ENCODE measurements around the gene FOXP1. TPM values are rescaled to one million over a fixed set of nuclear protein-coding genes. Genes with fewer than 3 reads are reported as not detected.

FOXP1 gene
- total RNA-seq, 1 donor from 2014 or later: 113 TPM

DNA sequence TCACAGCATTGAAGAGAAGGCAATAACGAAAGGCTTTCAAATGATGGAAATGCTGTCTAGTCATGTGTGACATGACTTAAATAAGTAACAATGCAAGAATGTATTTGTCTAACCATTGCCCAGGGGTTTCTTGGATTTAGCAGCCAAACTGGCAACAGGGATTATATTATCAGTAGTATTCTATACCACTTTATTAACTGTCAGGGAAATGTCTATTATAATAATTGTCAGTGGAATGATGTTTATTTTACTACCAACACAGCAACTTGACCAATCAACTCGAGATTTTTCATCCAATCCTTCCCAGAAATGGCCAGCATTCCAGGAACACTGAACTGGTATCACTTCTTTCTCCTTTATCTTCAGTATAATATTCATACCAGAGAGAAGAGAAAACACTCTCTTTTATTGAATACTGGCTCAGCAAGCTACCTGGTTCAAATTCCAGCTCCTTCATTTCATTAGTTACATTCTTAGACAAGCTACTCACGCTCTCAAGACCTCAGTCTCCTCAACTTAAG lies 66.2 kb downstream of the FOXP1 start:
- Mint-ChIP-seq H3K36me3 (peaks cover 15% of the 10 kb centered on the region), H3K4me1 (ENCODE audit: unreplicated experiment) (peaks cover 45% of the 10 kb centered on the region), H3K4me3 (no peak overlapping the region), H3K9me3 (no peaks in the 10 kb centered on the region), H3K27ac (peak overlapping the region; percentile 15), H3K27me3 (no peaks in the 10 kb centered on the region)
- TF ChIP-seq, protein P1, sequence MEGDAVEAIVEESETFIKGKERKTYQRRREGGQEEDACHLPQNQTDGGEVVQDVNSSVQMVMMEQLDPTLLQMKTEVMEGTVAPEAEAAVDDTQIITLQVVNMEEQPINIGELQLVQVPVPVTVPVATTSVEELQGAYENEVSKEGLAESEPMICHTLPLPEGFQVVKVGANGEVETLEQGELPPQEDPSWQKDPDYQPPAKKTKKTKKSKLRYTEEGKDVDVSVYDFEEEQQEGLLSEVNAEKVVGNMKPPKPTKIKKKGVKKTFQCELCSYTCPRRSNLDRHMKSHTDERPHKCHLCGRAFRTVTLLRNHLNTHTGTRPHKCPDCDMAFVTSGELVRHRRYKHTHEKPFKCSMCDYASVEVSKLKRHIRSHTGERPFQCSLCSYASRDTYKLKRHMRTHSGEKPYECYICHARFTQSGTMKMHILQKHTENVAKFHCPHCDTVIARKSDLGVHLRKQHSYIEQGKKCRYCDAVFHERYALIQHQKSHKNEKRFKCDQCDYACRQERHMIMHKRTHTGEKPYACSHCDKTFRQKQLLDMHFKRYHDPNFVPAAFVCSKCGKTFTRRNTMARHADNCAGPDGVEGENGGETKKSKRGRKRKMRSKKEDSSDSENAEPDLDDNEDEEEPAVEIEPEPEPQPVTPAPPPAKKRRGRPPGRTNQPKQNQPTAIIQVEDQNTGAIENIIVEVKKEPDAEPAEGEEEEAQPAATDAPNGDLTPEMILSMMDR (conservative IDR thresholded peaks at IDR 0.05): no peak
- no peak for DNase-seq (ENCODE audit: extremely low spot score, unreplicated experiment)

DNA sequence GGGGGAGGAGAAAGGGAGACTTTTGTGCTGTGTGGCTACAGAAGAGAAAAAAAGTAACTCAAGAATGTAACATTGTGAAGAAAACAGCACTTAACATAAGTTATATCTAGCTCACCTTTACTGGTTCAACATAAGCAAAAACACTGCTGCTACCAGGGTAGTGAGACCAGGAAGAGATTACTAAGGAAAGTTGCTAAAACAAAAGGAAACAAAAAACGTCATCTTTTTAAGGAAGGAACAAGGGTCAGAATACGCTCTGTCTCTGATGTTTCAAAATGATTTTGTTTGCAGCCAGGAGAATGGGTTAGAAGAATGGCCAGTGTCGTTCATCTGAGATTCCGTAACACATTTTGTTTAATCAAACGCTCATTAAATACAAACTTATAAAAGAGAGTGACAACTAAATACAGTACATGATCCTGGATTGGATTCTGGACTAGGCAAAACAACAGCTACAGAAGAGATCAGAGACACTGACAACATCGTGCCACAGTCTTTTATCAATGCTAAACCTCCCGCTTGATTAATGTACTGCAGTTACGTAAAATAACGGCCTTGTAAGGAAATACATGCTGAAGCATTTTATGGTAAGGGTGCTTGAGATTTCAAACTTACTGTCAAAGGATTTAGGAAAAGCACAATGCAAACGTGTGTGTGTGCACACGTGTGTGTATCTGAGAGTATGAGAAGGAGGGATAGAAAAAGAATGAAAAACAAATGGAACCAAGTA lies 67.7 kb downstream of the FOXP1 start:
- Mint-ChIP-seq H3K27me3 (no peaks in the 10 kb centered on the region), H3K9me3 (no peaks in the 10 kb centered on the region), H3K36me3 (peaks cover 9% of the 10 kb centered on the region), H3K27ac (no peak overlapping the region), H3K4me3 (no peak overlapping the region), H3K4me1 (ENCODE audit: unreplicated experiment) (peaks cover 42% of the 10 kb centered on the region)
- DNase-seq (ENCODE audit: extremely low spot score, unreplicated experiment): no peak
- TF ChIP-seq, protein P1 (conservative IDR thresholded peaks at IDR 0.05): no peak

DNA sequence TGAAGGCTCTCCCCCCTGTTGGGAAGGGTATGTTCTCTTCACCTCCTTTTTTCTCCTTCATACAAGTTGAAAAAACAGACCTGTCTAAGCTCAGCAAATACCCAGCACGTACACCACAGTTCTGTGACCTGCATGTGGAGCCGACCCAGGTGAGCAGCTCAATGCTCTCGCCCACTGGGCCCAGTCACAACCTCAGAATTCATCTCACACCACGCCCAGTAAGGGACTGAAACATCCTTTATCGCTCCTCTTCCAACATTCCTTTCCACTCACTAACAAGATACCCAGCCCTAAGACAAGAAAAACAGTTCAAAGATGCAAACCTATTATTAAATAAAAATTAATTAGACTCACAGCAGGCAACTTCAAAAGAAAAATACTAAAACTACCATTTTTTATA lies 68.9 kb downstream of the FOXP1 start:
- no peak for DNase-seq (ENCODE audit: extremely low spot score, unreplicated experiment)
- Mint-ChIP-seq H3K36me3 (no peaks in the 10 kb centered on the region), H3K27ac (no peak overlapping the region), H3K27me3 (no peaks in the 10 kb centered on the region), H3K9me3 (no peaks in the 10 kb centered on the region), H3K4me1 (ENCODE audit: unreplicated experiment) (peaks cover 30% of the 10 kb centered on the region), H3K4me3 (no peak overlapping the region)
- TF ChIP-seq, protein P1 (conservative IDR thresholded peaks at IDR 0.05): no peak

DNA sequence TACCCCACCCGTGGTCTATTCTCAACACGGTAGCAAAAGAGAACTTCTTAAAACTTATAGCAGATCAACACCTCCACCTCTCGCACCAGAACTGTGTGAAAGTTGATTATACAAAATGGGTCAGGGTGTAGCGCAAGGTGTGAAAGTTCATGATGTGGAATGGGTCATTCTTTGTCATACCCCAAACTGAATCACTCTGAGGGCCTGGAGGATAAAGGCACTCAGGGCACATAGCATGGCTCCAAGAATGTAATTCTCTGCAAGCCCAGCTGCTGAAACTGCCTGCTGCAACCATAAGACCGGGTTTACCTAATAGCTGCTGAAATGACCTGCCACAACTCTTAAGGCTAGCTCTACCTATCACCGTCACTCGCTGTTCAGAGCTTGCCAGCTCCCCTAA lies 70.0 kb downstream of the FOXP1 start:
- no peak for DNase-seq (ENCODE audit: extremely low spot score, unreplicated experiment)
- H3K4me3 Mint-ChIP-seq: no peak overlapping the region
- no peaks in the 10 kb centered on the region for H3K36me3 Mint-ChIP-seq
- H3K27me3 Mint-ChIP-seq: no peaks in the 10 kb centered on the region
- TF ChIP-seq, protein P1 (conservative IDR thresholded peaks at IDR 0.05): no peak
- no peak overlapping the region for H3K27ac Mint-ChIP-seq
- H3K9me3 Mint-ChIP-seq: no peaks in the 10 kb centered on the region
- H3K4me1 Mint-ChIP-seq (ENCODE audit: unreplicated experiment): peaks cover 26% of the 10 kb centered on the region

DNA sequence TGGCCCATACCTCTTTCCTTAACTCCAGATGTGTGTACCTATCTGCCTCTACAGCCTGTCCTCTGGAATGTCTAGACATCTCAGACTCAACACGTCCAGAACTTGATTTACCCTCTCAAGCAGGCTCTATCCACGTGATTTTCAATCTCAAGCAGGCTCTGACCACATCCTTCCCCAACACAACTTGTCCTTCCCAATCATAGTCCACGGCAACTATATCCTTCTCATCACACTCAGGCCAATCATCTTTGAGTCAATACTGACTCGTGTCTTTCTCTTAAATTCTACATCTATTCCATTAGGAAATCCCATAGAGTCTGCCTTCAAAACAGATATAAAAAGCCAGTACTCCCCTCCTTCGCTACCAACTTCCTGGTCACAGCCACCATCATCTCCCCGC lies 70.4 kb downstream of the FOXP1 start:
- TF ChIP-seq, protein P1 (conservative IDR thresholded peaks at IDR 0.05): no peak
- Mint-ChIP-seq H3K4me1 (ENCODE audit: unreplicated experiment) (peaks cover 25% of the 10 kb centered on the region), H3K27ac (no peak overlapping the region), H3K4me3 (no peak overlapping the region), H3K27me3 (no peaks in the 10 kb centered on the region), H3K36me3 (no peaks in the 10 kb centered on the region), H3K9me3 (no peaks in the 10 kb centered on the region)
- DNase-seq (ENCODE audit: extremely low spot score, unreplicated experiment): no peak

Data from type B pancreatic cell (in vitro differentiated cells).